Activated naive CD4-positive, alpha-beta T cell treated with anti-CD3 and anti-CD28 coated beads for 36 hours (primary cell): ENCODE data around the gene GPBAR1. TPM values are rescaled to one million over a fixed set of nuclear protein-coding genes. Genes with fewer than 3 reads are reported as not detected.
A peak's percentile ranks its signal among the peaks of the same experiment; 100 is the strongest.
"Not testable (repeated sequence)": the region's sequence is repeated elsewhere in the genome, so short reads cannot be mapped to it uniquely, and the experiment has no call there.

ENCODE experiments used
- CTCF ChIA-PET: fragments of 350-600 bp; sonication (Branson Sonifier 250); formaldehyde crosslinking; loops from one replicate; lab custom pipeline; 2021; ENCODE audit warnings: antibody characterized with exemption; lab: Charles Lee
- DNase-seq: peaks from one replicate; pipeline ENCODE4 v3.0.0-alpha.2; 2020
- H3K27ac Mint-ChIP-seq: one replicate; pipeline ENCODE4 v1.8.0; 2021; ENCODE audit warnings: mild to moderate bottlenecking, mixed read lengths
- H3K27me3 Mint-ChIP-seq: one replicate; pipeline ENCODE4 v1.8.0; 2021; ENCODE audit warnings: low read depth, mixed read lengths
- H3K36me3 Mint-ChIP-seq: one replicate; pipeline ENCODE4 v1.8.0; 2021; ENCODE audit warnings: low read depth, mixed read lengths
- H3K4me1 Mint-ChIP-seq: one replicate; pipeline ENCODE4 v1.8.0; 2021; ENCODE audit warnings: low read depth, mixed read lengths
- H3K4me3 Mint-ChIP-seq: one replicate; pipeline ENCODE4 v1.8.0; 2021; ENCODE audit warnings: mild to moderate bottlenecking, moderate library complexity, mixed read lengths
- H3K9me3 Mint-ChIP-seq: one replicate; pipeline ENCODE4 v1.8.0; 2021; ENCODE audit warnings: mixed read lengths
- intact Hi-C: fragments of 100-400 bp; cut with micrococcal nuclease; formaldehyde crosslinking; loops from one replicate; pipeline ENCODE4 v1.15.1; 2023
- total RNA-seq, 2 experiments: library from RNA; stranded (reverse); gene quantifications; one replicate each; pipeline ENCODE4 v1.2.3, GENCODE V29; 2021

Gene GPBAR1
- total RNA-seq, 2 experiments from 2014 or later, result 0.10 TPM; not detected in 1

GRCh38 chr2:218271865-218272530 lies 11.2 kb downstream of the GPBAR1 start:
- H3K9me3 Mint-ChIP-seq, result no peaks in the 10 kb centered on the region
- H3K4me1 Mint-ChIP-seq, result peaks cover 37% of the 10 kb centered on the region
- intact Hi-C loops, result loop anchor here (1.0 to 5.0 kb wide), 5 partner anchors 29 to 625 kb away; partner anchors contain the start of gene CATIP
- H3K4me3 Mint-ChIP-seq, result peak overlapping the region; percentile 80
- no peak for DNase-seq
- H3K36me3 Mint-ChIP-seq, result peaks cover 18% of the 10 kb centered on the region
- no peaks in the 10 kb centered on the region for H3K27me3 Mint-ChIP-seq
- CTCF ChIA-PET, result interaction anchor here (0.6 to 7.4 kb wide), 22 partner anchors 8 to 379 kb away, joined by 3 to 214 read pairs (median 4); partner anchors contain the start of gene TMBIM1
- H3K27ac Mint-ChIP-seq, result no peak overlapping the region

GRCh38 chr2:218272531-218273212 lies 11.9 kb downstream of the GPBAR1 start:
- Mint-ChIP-seq H3K4me3 (no peak overlapping the region), H3K4me1 (peaks cover 31% of the 10 kb centered on the region), H3K27me3 (no peaks in the 10 kb centered on the region), H3K36me3 (peaks cover 22% of the 10 kb centered on the region), H3K27ac (no peak overlapping the region), H3K9me3 (no peaks in the 10 kb centered on the region)
- CTCF ChIA-PET, result interaction anchor here (0.6 to 7.4 kb wide), 32 partner anchors 11 to 422 kb away, joined by 3 to 214 read pairs (median 4); partner anchors contain the start of genes CATIP, CXCR2 and TMBIM1
- peak; percentile 86 for DNase-seq
- intact Hi-C loops, result loop anchor here (1.0 to 5.0 kb wide), 4 partner anchors 29 to 625 kb away; partner anchors contain the start of gene CATIP

- H3K27me3 Mint-ChIP-seq, H3K9me3 Mint-ChIP-seq, H3K4me3 Mint-ChIP-seq, DNase-seq: not testable (repeated sequence)
- intact Hi-C loops, result loop anchor here (5.0 kb wide), 1 partner anchor 624 kb away; no protein-coding TSS in a partner anchor
- Mint-ChIP-seq H3K4me1 (peaks cover 31% of the 10 kb centered on the region), H3K27ac (peak overlapping the region; percentile 71), H3K36me3 (peaks cover 21% of the 10 kb centered on the region)
- CTCF ChIA-PET, result interaction anchor here (0.6 to 7.4 kb wide), 21 partner anchors 11 to 421 kb away, joined by 3 to 214 read pairs (median 4); partner anchors contain the start of genes CATIP, CXCR2 and TMBIM1
These were observed 12.5 kb downstream of the GPBAR1 start for GRCh38 chr2:218273214-218273907.

GRCh38 chr2:218273908-218274249 lies 13.1 kb downstream of the GPBAR1 start:
- Mint-ChIP-seq H3K4me3 (no peak overlapping the region), H3K27ac (peak overlapping the region; percentile 71), H3K36me3 (peaks cover 21% of the 10 kb centered on the region), H3K4me1 (peaks cover 29% of the 10 kb centered on the region), H3K9me3 (no peaks in the 10 kb centered on the region), H3K27me3 (no peaks in the 10 kb centered on the region)
- CTCF ChIA-PET, result interaction anchor here (0.9 to 7.4 kb wide), 10 partner anchors 13 to 123 kb away, joined by 3 to 214 read pairs (median 6); partner anchors contain the start of genes CATIP and TMBIM1
- DNase-seq, result no peak
- intact Hi-C loops, result loop anchor here (5.0 kb wide), 1 partner anchor 623 kb away; no protein-coding TSS in a partner anchor

- CTCF ChIA-PET, result interaction anchor here (1.2 to 7.4 kb wide), 6 partner anchors 12 to 87 kb away, joined by 3 to 214 read pairs (median 8); partner anchors contain the start of genes CATIP and TMBIM1
- H3K36me3 Mint-ChIP-seq, result peaks cover 20% of the 10 kb centered on the region
- H3K27ac Mint-ChIP-seq, result no peak overlapping the region
- no peaks in the 10 kb centered on the region for H3K27me3 Mint-ChIP-seq
- peaks cover 23% of the 10 kb centered on the region for H3K4me1 Mint-ChIP-seq
- H3K4me3 Mint-ChIP-seq, result no peak overlapping the region
- no peak for DNase-seq
- intact Hi-C loops, result loop anchor here (5.0 kb wide), 1 partner anchor 623 kb away; no protein-coding TSS in a partner anchor
- no peaks in the 10 kb centered on the region for H3K9me3 Mint-ChIP-seq
These were observed 13.8 kb downstream of the GPBAR1 start for GRCh38 chr2:218274586-218274985.

GRCh38 chr2:218275371-218276072 lies 14.7 kb downstream of the GPBAR1 start:
- Mint-ChIP-seq H3K9me3 (no peaks in the 10 kb centered on the region), H3K4me3 (no peak overlapping the region), H3K27ac (no peak overlapping the region), H3K4me1 (peaks cover 29% of the 10 kb centered on the region), H3K36me3 (peaks cover 25% of the 10 kb centered on the region), H3K27me3 (no peaks in the 10 kb centered on the region)
- DNase-seq, result no peak
- CTCF ChIA-PET, result interaction anchor here (0.6 to 7.4 kb wide), 8 partner anchors 9 to 425 kb away, joined by 3 to 214 read pairs (median 6); partner anchors contain the start of genes CATIP and TMBIM1
- intact Hi-C loops, result no loop called here

- intact Hi-C loops, result no loop called here
- peak overlapping the region; percentile 35 for H3K27ac Mint-ChIP-seq
- H3K4me3 Mint-ChIP-seq, result no peak overlapping the region
- H3K36me3 Mint-ChIP-seq, result peaks cover 29% of the 10 kb centered on the region
- CTCF ChIA-PET, result interaction anchor here (7.4 kb wide), 1 partner anchor 10 kb away, joined by 214 read pairs; the partner anchor contains the start of gene TMBIM1
- H3K4me1 Mint-ChIP-seq, result peaks cover 15% of the 10 kb centered on the region
- no peaks in the 10 kb centered on the region for H3K9me3 Mint-ChIP-seq
- DNase-seq, result no peak
- no peaks in the 10 kb centered on the region for H3K27me3 Mint-ChIP-seq
These were observed 16.4 kb downstream of the GPBAR1 start for GRCh38 chr2:218276986-218277755.

GRCh38 chr2:218277921-218278320 lies 17.1 kb downstream of the GPBAR1 start:
- no peaks in the 10 kb centered on the region for H3K9me3 Mint-ChIP-seq
- H3K4me3 Mint-ChIP-seq, result no peak overlapping the region
- intact Hi-C loops, result no loop called here
- CTCF ChIA-PET, result no interaction called here
- H3K27me3 Mint-ChIP-seq, result no peaks in the 10 kb centered on the region
- DNase-seq, result no peak
- peaks cover 11% of the 10 kb centered on the region for H3K4me1 Mint-ChIP-seq
- H3K27ac Mint-ChIP-seq, result no peak overlapping the region
- H3K36me3 Mint-ChIP-seq, result peaks cover 29% of the 10 kb centered on the region

GRCh38 chr2:218278531-218279360 lies 17.9 kb downstream of the GPBAR1 start:
- Mint-ChIP-seq H3K4me3 (no peak overlapping the region), H3K9me3 (no peaks in the 10 kb centered on the region), H3K4me1 (peaks cover 14% of the 10 kb centered on the region), H3K27me3 (no peaks in the 10 kb centered on the region), H3K27ac (no peak overlapping the region), H3K36me3 (peaks cover 28% of the 10 kb centered on the region)
- CTCF ChIA-PET, result no interaction called here
- intact Hi-C loops, result no loop called here
- no peak for DNase-seq

- H3K36me3 Mint-ChIP-seq, result peaks cover 22% of the 10 kb centered on the region
- H3K27ac Mint-ChIP-seq, result no peak overlapping the region
- H3K27me3 Mint-ChIP-seq, result no peaks in the 10 kb centered on the region
- peaks cover 28% of the 10 kb centered on the region for H3K4me1 Mint-ChIP-seq
- H3K4me3 Mint-ChIP-seq, result no peak overlapping the region
- no peak for DNase-seq
- H3K9me3 Mint-ChIP-seq, result no peaks in the 10 kb centered on the region
- intact Hi-C loops, result loop anchor here (10.0 kb wide), 1 partner anchor 974 kb away; the partner anchor contains the start of genes TUBA4A and TUBA4B
- CTCF ChIA-PET, result interaction anchor here (12.5 kb wide), 1 partner anchor 7 kb away, joined by 214 read pairs; the partner anchor contains the start of genes AAMP and PNKD
These were observed 19.6 kb downstream of the GPBAR1 start for GRCh38 chr2:218280260-218280870.
